Measurements from ENCODE around the gene CFAP54.
"Not testable (repeated sequence)": the region's sequence is repeated elsewhere in the genome, so short reads cannot be mapped to it uniquely, and the experiment has no call there.

CFAP54 gene

DNA sequence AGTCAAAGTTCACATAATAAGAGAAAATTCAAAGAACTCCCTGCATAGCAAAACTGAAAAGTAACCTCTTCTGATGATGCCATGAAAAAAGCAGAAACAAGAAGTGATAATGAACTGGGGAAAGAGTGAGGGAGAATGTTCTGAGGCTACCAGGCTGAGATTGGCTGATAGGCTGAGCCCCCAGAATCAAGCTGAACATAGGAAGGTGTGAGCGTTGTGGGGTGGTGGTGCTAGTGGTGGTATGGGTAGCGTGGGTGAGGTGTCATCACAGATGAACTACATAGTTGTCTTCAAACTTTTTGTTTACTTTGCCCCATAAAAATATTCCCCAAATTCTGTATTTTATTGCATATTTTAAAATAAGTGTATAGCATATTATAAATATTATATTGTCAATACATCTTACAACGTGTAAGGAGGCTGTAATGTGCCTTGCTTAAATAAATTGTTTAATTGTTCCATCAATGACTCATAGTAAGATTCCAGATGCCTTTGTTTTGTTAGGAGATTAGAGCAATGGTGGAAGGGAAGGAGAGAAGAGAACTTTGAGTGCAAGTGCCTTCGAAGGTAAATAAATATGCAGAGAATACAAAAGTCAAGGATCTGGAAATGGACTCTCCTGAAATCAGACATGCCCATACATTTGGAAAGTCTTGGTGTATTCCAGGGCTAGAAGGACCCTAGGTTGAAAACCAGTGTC lies 15.8 kb upstream of the CFAP54 start:
- no peak for DNase-seq

DNA sequence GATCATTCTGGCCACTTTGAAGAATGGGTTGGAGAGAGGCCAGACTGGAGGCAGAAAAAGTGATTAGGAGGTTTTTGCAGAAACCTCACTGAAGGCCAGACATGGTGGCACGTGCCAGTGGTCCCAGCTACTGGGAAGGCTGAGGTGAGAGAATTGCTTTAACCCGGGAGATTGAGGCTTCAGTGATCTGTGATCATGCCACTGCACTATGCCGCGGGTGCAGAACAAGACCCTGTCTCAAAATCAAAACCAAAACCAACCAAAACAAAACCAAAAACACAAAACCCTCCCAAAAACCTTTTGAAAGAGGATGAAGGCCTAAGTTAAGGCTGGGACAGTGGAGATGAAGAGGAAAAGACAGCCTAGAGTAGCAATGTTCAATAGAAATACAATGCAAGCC lies 15.2 kb upstream of the CFAP54 start:
- DNase-seq, result no peak

DNA sequence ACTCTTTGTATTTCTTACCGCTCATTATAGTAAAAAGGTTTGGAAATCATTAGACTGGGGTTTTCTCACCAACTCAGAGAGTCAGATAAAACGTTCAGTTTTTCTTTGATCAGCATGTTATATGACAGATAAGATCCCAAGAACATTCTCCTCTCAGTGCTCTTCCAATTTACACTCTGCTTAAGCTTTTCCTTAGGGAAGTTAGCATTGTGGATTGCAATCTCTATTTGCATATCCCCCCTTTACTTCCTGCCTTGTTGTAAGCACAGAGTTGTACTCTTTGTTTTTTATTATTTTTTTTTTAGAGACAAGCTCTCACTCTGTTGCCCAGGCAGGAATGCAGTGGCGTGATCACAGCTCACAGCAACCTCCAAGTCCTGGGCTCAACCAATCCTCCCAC lies 11.4 kb upstream of the CFAP54 start:
- DNase-seq, result no peak

DNA sequence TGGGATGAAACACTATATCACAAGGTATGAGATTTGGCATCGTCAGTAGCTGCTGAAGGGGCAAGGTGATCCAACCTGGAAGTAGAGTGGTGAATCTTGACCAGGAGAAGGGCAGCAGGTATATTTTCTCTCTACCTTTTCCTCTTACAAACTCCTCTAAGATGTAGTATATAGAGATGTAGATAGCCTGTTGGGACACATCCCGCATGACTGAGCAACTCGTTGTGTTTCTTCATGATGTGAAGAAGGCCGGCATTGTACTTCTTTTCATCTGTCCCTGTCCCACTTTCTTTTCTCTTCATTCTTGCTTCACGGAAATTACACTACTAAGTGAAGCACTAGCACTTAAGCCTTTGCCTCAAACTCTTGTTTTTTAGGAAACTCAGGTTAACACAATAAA lies 7.3 kb upstream of the CFAP54 start:
- DNase-seq, result no peak

DNA sequence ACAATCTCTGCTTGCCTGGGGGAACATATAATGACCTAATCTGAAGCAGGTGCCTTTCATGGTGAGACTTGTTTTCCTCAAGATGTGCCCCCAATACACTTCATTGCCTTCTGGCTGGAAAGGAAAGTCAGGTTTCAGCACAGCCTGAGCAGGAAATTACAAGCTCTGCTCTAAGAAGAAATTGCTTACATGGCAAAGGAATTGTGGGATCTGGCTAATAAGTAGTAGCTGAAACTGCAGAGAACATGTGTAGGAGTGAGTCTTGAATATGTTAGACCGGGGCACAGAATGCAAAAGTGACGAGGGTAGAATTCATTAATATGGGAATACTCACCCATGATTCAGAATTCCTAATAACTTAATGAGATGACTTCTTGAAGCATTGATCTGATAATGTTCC lies 6.3 kb upstream of the CFAP54 start:
- DNase-seq, result no peak

DNA sequence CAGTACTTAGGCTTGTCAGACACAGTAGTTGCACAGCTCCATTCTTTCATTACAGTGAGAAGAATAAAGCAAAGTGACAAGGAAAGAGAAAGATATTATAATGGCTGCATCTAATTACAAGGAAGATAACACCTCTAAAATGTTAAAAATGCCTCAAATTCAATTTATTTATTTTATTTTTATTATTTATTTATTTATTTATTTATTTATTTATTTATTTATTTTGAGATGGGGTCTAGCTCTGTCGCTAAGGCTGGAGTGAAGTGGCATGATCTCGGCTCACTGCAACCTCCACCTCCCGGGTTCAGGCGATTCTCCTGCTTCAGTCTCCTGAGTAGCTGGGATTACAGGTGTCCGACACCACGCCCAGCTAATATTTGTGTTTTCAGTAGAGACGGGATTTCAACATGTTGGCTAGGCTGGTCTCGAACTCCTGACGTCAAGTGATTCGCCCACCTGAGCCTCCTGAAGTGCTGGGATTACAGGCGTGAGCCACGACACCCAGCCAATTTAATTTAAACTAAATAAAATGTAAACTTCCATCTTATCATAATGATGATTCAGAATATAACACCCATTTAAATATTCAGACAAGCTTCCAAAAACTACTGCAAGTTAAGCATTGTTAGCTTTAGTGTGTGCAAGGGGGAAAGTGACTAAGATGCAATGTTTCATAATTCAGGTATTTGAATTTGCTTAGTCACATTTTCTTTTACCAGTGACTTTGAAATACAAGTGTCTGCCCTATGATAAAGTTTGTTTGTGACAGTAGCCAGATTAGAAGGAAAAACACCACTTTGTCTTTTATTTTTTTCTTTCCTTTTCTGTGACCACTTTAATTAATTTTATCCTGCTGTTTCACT lies 2.4 kb upstream of the CFAP54 start:
- DNase-seq, result no peak

DNA sequence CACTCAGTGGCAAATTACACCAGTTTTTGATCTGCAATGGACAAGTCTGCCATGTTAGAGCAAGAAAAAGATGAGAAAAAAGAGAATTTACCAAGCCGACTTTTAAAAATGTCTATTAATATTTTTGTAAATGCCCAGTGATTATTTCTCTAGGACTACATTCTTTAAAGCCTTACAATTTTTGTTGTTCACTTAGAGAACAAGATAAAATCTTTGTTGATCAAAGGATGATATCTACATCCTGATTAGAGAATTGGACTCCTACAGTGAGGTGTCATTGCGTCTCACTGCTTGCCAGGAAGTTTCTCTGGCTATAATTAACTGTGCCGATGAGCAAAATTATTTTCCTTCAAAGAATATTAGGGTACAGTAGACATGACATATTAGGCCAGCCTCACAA lies 1.7 kb upstream of the CFAP54 start:
- DNase-seq, result no peak

DNA sequence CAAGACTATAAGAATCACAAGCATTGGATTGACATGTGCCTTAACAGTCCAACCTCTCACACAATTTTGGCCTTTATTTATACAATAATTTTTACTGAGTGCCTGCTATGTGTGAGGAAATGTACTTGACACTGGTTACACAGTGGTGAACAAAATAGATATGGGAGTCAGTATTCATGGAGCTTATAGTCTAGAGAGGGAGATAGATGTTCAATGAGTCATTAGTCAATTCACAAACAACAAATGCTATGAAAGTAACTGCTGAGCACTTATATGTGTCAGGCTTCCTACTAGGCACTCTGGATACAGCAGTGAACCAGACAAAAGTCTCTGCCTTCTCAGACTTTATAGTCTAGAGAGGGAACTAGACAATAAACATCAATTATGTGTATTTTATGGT lies 3.7 kb downstream of the CFAP54 start:
- no peak for DNase-seq

DNA sequence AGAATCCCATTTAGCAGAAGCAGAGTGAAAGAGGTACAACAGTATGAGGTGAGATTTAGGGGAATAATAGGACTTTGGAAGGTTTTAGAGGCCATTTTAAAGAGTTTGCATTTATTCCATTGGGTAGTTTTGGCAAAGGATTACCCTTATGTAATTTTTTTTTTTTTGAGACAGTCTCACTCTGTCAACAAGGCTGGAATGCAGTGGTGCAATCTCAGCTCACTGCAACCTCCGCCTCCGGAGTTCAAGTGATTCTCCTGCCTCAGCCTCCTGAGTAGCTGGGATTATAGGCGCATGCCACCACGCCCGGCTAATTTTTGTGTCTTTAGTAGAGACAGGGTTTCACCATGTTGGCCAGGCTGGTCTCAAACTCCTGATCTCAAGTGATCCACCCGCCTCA lies 4.8 kb downstream of the CFAP54 start:
- not testable (repeated sequence) for DNase-seq

DNA sequence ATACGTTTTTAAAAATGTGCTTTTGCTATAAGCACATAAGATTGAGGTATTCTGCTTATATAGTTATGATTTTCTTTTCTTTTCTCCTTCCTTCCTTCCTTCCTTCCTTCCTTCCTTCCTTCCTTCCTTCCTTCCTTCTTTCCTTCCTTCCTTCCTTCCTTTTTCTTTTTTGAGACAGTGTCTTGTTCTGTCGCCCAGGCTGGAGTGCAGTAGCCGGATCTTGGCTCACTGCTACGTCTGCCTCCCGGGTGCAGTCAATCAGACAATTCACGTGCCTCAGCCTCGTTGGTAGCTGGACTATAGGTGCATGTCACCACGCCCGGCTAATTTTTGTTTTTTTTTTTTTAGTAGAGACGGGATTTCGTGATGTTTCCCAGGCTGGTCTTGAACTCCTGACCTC lies 5.8 kb downstream of the CFAP54 start:
- no peak for DNase-seq

DNA sequence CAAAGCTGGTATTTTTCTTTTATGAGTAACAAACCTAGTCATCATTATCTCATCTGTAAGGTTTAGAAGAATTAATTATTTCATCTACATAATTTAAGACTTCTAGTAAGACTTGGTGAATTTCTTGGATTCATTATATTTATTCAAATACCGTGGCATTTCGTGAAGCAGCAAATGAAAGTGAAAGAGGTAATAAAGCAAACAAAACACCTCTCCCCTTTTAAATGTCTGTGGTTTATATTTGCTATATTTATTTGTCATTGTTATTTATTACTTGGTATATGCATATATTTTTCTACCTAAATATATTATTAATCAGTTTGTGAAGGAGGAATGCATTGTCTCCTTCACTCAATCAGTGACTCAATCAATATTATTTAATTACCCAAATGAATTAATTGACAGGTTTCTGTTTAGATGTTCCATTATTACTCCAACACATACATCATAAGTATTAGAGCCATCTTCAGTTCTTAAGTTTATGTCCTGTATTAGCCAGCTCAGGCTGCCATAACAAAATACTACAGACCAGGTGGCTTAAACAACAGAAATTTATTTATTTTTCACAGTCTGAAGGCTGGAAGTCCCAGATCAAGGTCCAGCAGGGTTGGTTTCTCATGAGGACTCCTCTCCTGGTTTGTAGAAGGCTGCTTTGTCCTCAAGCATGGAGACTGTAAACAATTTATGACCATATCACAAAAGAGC lies 6.6 kb downstream of the CFAP54 start:
- no peak for DNase-seq

DNA sequence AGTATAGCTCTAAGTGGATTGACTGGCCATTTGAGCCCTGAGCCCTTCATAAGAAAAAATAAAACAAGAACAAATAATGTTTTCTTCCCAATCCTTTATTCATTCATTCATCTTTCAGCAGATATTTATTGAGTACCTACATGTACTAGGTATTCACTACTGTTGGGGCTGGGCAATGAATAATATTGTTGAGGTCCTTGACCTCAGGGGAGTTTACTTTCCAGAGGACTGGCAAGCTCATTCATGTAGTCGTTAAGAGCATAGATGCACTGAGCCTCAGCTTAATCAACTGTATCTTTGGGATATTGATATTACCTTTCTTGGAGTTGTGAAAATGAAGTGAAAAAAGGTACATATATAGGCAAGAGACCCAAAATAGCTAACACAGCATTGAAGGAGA lies 7.6 kb downstream of the CFAP54 start:
- DNase-seq, result no peak

DNA sequence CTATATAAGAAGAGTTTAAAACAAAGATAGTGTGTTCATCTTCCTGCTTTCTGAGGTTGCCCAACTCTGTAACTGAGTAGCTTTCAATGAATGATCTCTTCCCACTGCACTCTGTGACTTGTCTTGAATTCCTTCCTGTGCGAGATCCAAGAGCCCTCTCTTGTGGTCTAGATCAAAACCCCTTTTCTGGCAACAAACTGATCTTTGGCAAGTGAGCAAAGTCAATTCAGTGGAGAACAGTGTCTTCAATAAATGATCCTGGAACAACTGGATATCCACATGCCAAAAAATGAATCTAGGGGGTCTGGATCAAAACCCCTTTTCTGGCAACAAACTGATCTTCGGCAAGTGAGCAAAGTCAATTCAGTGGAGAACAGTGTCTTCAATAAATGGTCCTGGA lies 8.5 kb downstream of the CFAP54 start:
- no peak for DNase-seq

DNA sequence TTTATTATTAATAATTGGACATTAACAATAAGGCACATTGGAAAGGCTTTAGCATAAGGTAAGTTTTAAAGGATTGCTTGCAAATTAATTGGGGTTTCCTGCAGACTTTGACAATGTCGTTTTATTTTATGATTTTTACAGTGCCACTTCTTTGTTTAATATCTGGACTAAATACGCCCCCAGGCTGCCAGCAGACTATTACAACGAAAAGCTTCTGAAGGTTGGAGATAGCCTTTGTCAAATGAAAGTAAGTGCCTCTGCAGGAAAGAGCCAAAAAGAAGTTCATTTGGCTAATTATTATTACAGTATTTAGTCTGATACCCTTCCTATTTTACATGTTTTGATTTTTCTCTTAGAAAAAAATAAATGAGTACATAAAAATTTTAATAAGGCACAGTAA lies 11.3 kb downstream of the CFAP54 start:
- DNase-seq, result no peak

DNA sequence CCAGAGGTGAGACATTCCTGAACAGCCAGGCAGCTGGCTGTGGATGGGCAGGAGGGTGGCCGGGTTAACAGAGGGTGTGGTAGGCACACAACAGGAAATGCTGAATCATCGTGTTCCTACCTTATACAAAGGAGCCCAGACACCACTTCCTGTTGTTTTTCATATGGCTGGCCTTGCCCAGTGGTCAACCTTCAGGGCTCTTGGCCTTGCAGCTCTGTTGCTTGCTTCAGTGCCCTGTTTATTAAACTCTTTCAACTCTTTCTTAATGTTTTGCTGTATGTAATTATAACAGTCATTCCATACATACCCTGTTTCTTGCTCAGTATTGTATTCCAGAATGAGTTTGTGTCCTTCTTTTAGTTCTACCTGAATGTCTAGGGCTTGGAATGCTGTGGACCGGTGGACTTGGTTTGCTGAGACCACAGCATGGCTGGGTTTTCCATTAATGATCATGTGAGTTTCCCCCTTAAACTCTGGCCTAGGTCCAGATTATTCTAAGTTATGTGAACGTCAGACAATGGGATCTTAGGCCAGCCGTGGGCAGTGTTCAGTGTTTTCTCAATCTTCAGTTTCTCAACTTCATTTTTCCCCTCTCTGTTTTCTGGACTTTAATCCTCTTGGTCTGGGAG lies 11.9 kb downstream of the CFAP54 start:
- peak; percentile 31 for DNase-seq

DNA sequence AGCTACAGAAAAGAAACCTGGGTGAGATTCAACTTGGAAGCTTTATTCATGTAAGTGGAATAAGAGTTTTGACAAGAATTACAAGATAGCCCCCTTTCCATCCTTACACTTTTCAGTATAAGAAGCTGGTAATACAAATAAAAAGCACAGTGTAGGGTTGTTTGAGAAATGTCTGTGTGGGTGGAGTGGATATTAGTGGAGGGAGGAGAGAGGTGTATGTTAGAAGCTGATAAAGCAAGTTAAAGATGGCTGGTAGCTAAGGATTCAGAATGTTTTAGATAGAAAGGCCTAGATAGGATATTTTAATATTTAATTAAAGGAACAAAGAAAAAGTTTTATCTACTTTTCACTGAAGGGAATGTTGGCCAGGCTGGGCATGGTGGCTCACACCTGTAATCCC lies 12.5 kb downstream of the CFAP54 start:
- DNase-seq, result no peak

DNA sequence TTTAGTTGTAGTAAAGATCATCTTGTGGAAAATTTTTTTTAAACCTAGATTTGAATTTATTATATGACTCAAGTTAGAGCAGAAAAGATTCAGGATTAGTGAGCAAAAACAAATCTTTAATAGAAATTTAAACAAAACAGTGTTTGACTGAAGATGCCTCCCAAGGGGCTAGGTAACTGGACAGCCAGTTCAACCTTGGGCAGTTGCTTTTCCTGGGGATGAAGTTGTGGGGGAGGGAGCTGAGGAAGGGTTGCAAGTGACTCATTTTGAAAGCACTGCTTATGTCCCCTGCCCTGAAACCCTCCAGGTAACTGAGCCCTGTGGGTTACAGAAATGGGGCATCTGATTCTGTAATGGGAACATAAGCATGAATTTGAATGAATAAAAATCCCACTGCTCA lies 13.1 kb downstream of the CFAP54 start:
- no peak for DNase-seq

DNA sequence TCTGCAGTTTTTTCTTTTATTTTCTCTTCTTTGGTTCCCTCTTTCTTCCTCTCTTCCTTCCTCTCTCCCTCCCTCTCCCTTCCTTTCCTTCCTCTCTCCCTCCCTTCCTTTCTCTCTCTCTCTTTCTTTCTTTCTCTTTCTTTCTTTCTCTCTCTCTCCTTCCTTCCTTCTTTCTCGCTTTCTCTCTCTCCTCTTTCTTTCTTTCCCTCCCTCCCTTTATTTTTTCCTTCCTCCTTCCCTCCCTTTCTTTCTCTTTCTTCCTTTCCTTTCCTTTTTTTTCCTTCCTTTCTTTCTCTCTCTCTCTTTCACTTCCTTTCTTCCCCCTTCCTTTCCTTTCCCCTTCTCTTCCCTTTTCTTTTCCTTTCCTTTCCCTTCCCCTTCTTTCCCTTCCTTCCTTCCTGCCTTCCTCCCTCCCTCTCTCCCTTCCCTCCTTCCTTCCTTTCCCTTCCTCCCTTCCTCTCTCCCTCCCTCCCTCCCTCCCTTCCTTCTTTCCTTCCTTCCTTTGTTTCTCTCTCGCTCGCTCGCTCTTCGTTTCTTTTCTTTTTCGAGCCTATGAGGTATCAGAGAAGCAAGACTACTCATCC lies 13.7 kb downstream of the CFAP54 start:
- DNase-seq, result no peak

DNA sequence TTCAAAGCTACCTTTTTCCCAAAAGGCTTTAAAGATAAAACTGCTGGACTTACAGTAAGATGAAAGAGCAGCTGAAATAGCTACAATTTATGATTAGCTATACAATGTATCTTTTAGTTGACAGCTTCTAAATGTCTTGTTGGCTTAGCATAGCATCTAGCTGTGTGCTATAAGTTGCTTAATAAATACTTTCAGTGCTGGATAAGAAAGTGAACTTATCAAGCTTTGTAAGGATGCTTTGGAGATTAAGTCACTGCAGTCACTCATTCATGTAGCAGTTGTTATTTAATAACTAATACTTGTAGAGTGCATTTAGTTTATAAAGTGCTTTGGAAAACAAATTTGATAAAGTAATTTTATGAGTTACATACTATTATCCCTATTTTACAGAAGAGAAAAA lies 14.6 kb downstream of the CFAP54 start:
- no peak for DNase-seq

DNA sequence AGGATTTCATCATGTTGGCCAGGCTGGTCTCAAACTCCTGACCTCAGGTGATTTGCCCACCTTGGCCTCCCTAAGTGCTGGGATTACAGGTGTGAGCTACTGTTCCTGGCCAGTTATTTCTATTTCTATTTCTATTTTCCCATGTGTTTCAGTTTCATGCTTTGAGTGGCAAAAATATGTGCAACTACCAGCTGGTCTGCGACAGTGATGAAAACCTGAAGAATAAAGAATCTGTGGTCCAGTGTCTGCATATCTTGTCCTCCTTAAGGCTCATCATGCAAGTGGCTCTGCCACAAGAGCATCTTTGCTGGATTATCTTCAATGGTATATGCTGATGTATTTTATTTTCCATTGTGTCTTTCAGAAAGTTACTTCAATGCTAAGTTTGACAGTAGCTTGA lies 17.4 kb downstream of the CFAP54 start:
- DNase-seq, result no peak

DNA sequence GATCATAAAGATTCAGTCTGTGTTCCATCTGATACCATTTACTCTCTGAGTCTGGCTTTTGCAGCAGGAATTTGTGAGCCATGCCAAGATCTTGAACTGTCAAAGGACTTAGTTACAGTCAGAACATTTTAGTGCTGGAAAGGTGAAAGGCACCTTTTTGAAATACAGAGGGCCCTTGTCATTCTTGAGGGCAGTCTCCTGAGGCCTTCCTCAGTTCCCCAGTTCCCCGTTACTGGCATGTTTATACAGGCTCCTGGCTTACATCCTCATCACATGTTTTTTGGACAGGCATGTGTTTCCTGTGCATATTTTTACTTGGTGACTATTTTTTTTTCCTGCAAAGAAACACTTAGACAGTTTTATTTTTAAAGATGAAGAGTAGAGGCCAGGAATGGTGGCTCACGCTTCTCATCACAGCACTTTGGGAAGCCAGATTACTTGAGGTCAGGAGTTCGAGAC lies 21.0 kb downstream of the CFAP54 start:
- no peak for DNase-seq

DNA sequence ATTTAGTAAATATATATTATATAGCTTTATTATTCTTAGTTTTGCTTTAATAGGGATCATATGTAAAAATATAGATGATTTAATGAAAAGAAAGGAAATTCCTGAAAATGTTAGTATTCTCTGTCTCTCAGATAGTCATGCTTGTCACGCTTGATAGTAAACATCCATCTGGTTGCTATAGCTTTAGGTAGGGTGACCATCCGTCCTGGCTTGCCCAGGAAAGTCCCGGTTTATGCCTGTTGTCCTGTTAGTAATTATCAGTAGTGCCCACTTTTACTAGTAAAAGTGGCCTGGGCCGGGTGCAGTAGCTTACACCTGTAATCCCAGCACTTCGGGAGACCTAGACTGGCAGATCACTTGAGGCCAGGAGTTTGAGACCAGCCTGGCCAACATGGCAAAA lies 23.8 kb downstream of the CFAP54 start:
- DNase-seq, result no peak

DNA sequence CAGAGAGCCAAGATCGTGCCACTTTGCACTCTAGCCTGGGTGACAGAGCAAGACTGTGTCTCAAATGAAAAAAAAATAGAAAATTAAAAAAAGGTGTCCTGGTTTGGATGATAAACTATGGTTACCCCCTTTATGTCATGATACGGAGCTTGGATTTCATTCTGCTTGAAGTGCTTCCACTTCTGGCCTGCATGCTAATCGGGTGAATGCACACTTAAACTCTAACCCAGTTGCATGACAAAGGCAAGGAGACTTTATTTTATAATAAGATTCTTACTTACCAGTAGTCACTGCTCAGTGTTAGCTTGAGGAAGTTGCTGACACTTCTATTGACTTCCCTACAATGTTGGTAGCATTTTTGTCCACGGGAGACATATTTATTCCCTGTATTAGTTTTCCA lies 24.3 kb downstream of the CFAP54 start:
- DNase-seq, result no peak
